NOMO-1 treated with dmso at 0.1 percent for 144 hours (cell line): ENCODE data around the gene SCGB1A1.
"Not testable (repeated sequence)": the region's sequence is repeated elsewhere in the genome, so short reads cannot be mapped to it uniquely, and the experiment has no call there.

Source experiments
- DNase-seq: peaks from one replicate; lab custom pipeline; 2025; ENCODE audit not compliant: unreplicated experiment; lab: John Stamatoyannopoulos, UW

The SCGB1A1 gene

GRCh38 chr11:62449451-62449851, 30.6 kb downstream of the SCGB1A1 start:
- DNase-seq = no peak

GRCh38 chr11:62449912-62450311, 31.1 kb downstream of the SCGB1A1 start:
- not testable (repeated sequence) for DNase-seq

GRCh38 chr11:62450543-62451240, 31.9 kb downstream of the SCGB1A1 start:
- DNase-seq = no peak

DNA sequence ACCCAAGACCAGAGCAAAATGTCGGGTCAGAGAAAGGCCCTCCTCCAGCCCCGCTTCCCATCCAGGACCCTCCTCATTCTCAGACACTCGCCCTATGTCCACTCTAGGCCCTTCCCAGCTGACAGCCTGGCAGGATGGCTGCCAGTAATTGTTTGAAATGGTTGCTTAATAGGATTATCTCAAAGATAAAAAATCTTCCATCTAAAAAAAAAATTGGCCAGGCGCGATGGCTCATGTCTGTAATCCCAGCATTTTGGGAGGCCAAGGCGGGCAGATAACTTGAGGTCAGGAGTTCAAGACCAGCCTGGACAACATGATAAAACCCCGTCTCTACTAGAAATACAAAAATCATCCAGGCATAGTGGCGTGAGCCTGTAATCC, 32.4 kb downstream of the SCGB1A1 start:
- no peak for DNase-seq

- DNase-seq = no peak
Observed at GRCh38 chr11:62452261-62452660, 33.4 kb downstream of the SCGB1A1 start.

GRCh38 chr11:62452839-62453468, 34.1 kb downstream of the SCGB1A1 start:
- DNase-seq = no peak

DNA sequence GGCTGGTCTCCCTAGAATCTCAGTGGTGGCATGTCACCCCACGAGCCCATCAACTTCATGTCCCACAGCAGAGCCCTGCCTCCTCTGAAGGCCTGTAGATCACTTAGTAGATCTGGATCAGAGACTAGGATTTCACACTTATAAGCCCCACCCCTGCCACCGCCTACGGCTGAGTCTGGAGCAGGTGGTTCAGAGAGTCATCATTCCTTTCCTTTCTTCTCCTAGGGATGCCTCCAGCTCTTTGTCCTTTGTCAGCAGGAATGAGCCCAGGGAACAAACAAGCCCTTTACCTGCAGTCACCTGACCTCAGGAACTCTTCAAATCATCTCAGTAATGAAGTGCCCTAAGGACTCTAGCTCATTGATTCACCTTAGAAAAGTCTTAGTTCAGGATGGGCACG, 37.8 kb downstream of the SCGB1A1 start:
- no peak for DNase-seq

DNA sequence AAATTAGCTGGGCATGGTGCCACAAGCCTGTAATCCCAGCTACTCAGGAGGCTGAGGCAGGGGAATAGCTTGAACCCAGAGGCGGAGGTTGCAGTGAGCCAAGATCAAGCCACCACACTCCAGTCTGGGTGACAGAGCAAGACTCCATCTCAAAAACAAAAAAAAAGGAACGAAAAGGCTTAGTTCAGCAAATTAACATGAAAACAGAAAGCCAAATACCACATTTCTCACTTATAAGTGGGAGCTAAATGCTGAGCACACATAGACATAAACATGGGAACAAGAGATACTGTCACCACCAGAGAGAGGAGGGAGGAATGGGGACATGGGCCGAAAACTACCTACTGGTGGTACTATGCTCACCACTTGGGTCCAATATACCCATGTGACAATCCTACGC, 38.6 kb downstream of the SCGB1A1 start:
- no peak for DNase-seq

DNA sequence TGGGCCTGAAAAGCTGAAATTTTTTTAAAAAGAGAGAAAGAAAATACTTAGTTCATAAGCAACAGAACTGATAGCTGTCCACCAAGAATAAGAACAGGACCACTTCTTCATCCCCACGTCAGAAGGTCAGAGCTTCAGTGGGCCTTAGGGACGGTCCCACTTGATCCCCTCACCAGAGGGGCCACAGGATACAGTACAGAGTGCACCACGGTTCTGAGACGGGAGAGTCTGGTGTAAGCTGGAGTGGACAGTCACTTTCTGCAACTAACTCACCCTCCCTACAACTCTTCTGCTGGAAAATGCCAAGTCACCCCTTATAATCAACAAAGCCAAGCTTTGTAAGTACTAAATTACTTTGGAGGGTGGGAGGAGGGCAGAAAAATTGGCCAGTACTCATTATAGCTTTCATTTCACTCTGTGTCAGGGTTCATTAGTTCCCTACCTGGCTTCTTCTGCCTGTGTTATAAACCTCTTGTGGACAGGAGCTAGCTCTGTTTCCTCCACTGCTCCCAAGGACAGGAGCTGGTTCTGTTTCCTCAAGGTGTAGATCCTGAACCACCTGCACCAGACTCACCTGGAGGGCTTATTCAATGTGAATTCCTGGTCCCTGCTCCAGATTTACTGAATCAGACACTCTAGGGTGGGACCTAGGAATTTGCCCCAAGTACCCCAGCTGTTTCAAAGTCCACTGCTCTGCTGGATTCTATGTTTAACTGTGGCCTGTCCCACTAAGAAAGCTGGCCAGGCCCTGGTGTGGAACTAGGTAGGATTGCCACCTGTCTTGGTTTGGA, 39.6 kb downstream of the SCGB1A1 start:
- DNase-seq = peak; percentile 42

GRCh38 chr11:62459080-62459479, 40.2 kb downstream of the SCGB1A1 start:
- no peak for DNase-seq

GRCh38 chr11:62461740-62462507, 43.1 kb downstream of the SCGB1A1 start:
- DNase-seq = peak; percentile 29

- DNase-seq = no peak
Observed at GRCh38 chr11:62462508-62462892, 43.7 kb downstream of the SCGB1A1 start.

- peak; percentile 61 for DNase-seq
Observed at GRCh38 chr11:62463121-62463542, 44.3 kb downstream of the SCGB1A1 start.

- no peak for DNase-seq
Observed at GRCh38 chr11:62464655-62465054, 45.8 kb downstream of the SCGB1A1 start.

- no peak for DNase-seq
Observed at GRCh38 chr11:62466444-62466843, 47.6 kb downstream of the SCGB1A1 start.

DNA sequence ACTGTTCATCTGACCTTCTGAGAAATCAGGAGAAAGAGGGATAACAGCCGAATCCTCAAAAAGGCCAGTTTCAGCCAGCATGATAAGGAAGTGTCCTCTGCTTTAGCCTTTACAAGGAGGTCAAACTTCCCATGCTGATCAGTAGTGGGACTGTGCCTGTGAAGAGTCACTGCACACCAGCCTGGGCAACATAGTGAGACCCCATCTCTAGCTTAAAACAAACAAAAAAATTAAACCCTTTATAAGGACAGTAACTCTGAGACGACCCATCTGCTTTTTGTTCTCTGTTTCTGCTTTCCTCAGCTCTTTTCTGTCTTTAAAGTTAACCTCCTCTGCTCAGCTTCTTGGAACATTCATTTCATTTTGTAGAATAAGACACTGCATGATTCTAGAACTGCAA, 49.7 kb downstream of the SCGB1A1 start:
- DNase-seq = no peak

- DNase-seq = no peak
Observed at GRCh38 chr11:62471603-62472002, 52.8 kb downstream of the SCGB1A1 start.

GRCh38 chr11:62472063-62472884, 53.4 kb downstream of the SCGB1A1 start:
- no peak for DNase-seq
